Astrocyte (in vitro differentiated cells and primary cell): ENCODE measurements around the gene MMP10.

Experiments used
- CTCF ChIP-seq: IDR thresholded peaks from 2 replicates; pipeline ENCODE4 v1.5.1; 2011; ENCODE audit warnings: low read depth, mild to moderate bottlenecking, inconsistent platforms, low read length, moderate library complexity; ENCODE audit not compliant: insufficient read depth
- EZH2 ChIP-seq: IDR thresholded peaks from 2 replicates; pipeline ENCODE4 v1.6.1; 2012; ENCODE audit warnings: mild to moderate bottlenecking, low read length, inconsistent platforms; ENCODE audit not compliant: insufficient read depth

GRCh38 chr11:102783720-102784119 is 3.3 kb upstream of the MMP10 start:
- TF ChIP-seq EZH2 (no peak), CTCF (no peak)
